SK-N-SH (cell line): ENCODE results near the gene LCMT2. TPM values are rescaled to one million over a fixed set of nuclear protein-coding genes. Genes with fewer than 3 reads are reported as not detected.

Experiments used
- CTCF ChIA-PET: fragments of 300-600, 350-600 bp; formaldehyde crosslinking; extraction: SDS; loops from one replicate; lab custom pipeline; 2021; lab: Yijun Ruan, JAX
- POLR2A ChIA-PET: fragments of 350-600 bp; sonication (Branson Sonifier 250); formaldehyde crosslinking; extraction: SDS; loops from one replicate; lab custom pipeline; 2020; ENCODE audit warnings: antibody characterized with exemption, inconsistent platforms; lab: Yijun Ruan, JAX
- DNase-seq: peaks from one replicate; pipeline ENCODE4 v3.0.0; 2012
- H2AFZ ChIP-seq: fragments of 200-600 bp; sonication (generic); 2 replicates; pipeline ENCODE4 v1.8.1; 2016; ENCODE audit warnings: antibody characterized with exemption, mild to moderate bottlenecking, low read depth
- H3F3A ChIP-seq: fragments of 200-600 bp; sonication (generic); replicated peaks from 2 replicates; pipeline ENCODE3; 2016; ENCODE audit warnings: antibody characterized with exemption, mild to moderate bottlenecking; ENCODE audit not compliant: insufficient read depth
- H3K27ac ChIP-seq, 2 experiments: fragments of 200-500 bp in 1 of 2; fragments of 200-600 bp in 1 of 2; sonication (Bioruptor generic) in 1 of 2; sonication (generic), shearing (Covaris generic) in 1 of 2; 2 replicates each; pipeline versions ENCODE4 v1.5.1 to v1.6.1; 2014 to 2016; ENCODE audit warnings: low read depth in 2 of 2, inconsistent platforms in 1 of 2, low read length in 1 of 2, mild to moderate bottlenecking in 1 of 2, mixed read lengths in 1 of 2
- H3K27me3 ChIP-seq: fragments of 200-600 bp; sonication (generic), shearing (Covaris generic); 2 replicates; pipeline ENCODE4 v1.6.1; 2016; ENCODE audit warnings: mixed run types; ENCODE audit not compliant: insufficient read depth
- H3K36me3 ChIP-seq, 2 experiments: fragments of 200-500 bp in 1 of 2; fragments of 200-600 bp in 1 of 2; sonication (Bioruptor generic) in 1 of 2; sonication (generic) in 1 of 2; replicated peaks in 1 of 2; 2 replicates each; pipeline versions ENCODE3 to v1.5.1; 2014 to 2016; ENCODE audit warnings: low read length in 1 of 2, mild to moderate bottlenecking in 1 of 2; ENCODE audit not compliant: insufficient read depth in 2 of 2, control insufficient read depth in 1 of 2
- H3K4me1 ChIP-seq, 2 experiments: fragments of 200-500 bp in 1 of 2; fragments of 200-600 bp in 1 of 2; sonication (Bioruptor generic) in 1 of 2; sonication (generic), shearing (Covaris generic) in 1 of 2; 2 replicates each; pipeline versions ENCODE4 v1.5.1 to v1.6.1; 2014 to 2016; ENCODE audit warnings: low read depth in 1 of 2, low read length in 1 of 2, mixed run types in 1 of 2; ENCODE audit not compliant: insufficient read depth in 2 of 2, control insufficient read depth in 1 of 2
- H3K4me2 ChIP-seq: fragments of 200-600 bp; sonication (generic), shearing (Covaris generic); 2 replicates; pipeline ENCODE4 v1.6.1; 2017; ENCODE audit warnings: mixed run types
- H3K4me3 ChIP-seq, 2 experiments: fragments of 200-500 bp in 1 of 2; fragments of 200-600 bp in 1 of 2; sonication (Bioruptor generic) in 1 of 2; sonication (generic), shearing (Covaris generic) in 1 of 2; 2 replicates each; pipeline versions ENCODE4 v1.5.1 to v1.8.1; 2014 to 2016; ENCODE audit warnings: low read depth in 2 of 2, inconsistent platforms in 1 of 2, low read length in 1 of 2, mild to moderate bottlenecking in 1 of 2, mixed read lengths in 1 of 2, moderate library complexity in 1 of 2
- H3K79me2 ChIP-seq: fragments of 200-600 bp; sonication (generic); 2 replicates; pipeline ENCODE4 v1.8.1; 2017; ENCODE audit warnings: mild to moderate bottlenecking; ENCODE audit not compliant: insufficient read depth
- H3K9ac ChIP-seq: fragments of 200-600 bp; sonication (generic); 2 replicates; pipeline ENCODE4 v1.6.1; 2017; ENCODE audit warnings: mixed run types
- H3K9me2 ChIP-seq: fragments of 200-600 bp; sonication (generic); 2 replicates; pipeline ENCODE4 v1.6.1; 2017; ENCODE audit warnings: mixed run types
- H3K9me3 ChIP-seq: fragments of 200-600 bp; sonication (generic); 2 replicates; pipeline ENCODE4 v1.6.1; 2017; ENCODE audit warnings: mixed run types, mild to moderate bottlenecking, moderate library complexity
- H4K20me1 ChIP-seq: fragments of 200-600 bp; sonication (generic); 2 replicates; pipeline ENCODE4 v1.6.1; 2017; ENCODE audit warnings: mild to moderate bottlenecking, mixed run types; ENCODE audit not compliant: insufficient read depth
- CTCF ChIP-seq: fragments of 200-600 bp; sonication (generic); IDR thresholded peaks from 2 replicates; pipeline ENCODE4 v1.6.1; 2017; ENCODE audit warnings: antibody characterized with exemption, mild to moderate bottlenecking, moderate library complexity
- RAD21 ChIP-seq: IDR thresholded peaks from 2 replicates; pipeline ENCODE4 v1.6.1; 2012; ENCODE audit warnings: mild to moderate bottlenecking, low read length
- SMC3 ChIP-seq: IDR thresholded peaks from 2 replicates; pipeline ENCODE4 v1.6.1; 2012; ENCODE audit warnings: low read depth, low read length, improper control_type of control experiment
- ZBTB33 ChIP-seq: IDR thresholded peaks from 2 replicates; pipeline ENCODE4 v1.4.0; 2012; ENCODE audit warnings: low read depth, borderline replicate concordance
- WGBS: methylation state at CpG from one replicate; pipeline ENCODE4 v1.1.6; 2017; ENCODE audit warnings: low lambda C conversion rate; 5-methylcytosine and 5-hydroxymethylcytosine counted together
- polyA plus RNA-seq, 3 experiments: library from polyadenylated mRNA; depleted of rRNA; stranded (reverse); fragments of >200 nt; gene quantifications; 2 replicates each; pipeline ENCODE4 v1.2.3, GENCODE V29; 2012

LCMT2 gene
- polyA plus RNA-seq, 1 of the 3 experiments (the other 2 are of a cell fraction) = 7.1 TPM

GRCh38 chr15:43376017-43376705 is 45.8 kb upstream of the LCMT2 start:
- peaks cover 1% of the 10 kb centered on the region for H3F3A ChIP-seq
- peak; percentile 62 for DNase-seq
- POLR2A ChIA-PET = interaction anchor here (0.6 kb wide), 1 partner anchor 11 kb away, joined by 4 read pairs; no protein-coding TSS in a partner anchor

More at GRCh38 chr15:43376017-43376705, 45.8 kb upstream of the LCMT2 start:
- no peak overlapping the region for H3K4me2 ChIP-seq
- H3K79me2 ChIP-seq = peaks cover 21% of the 10 kb centered on the region
- H3K9me2 ChIP-seq = no peaks in the 10 kb centered on the region
- H4K20me1 ChIP-seq = no peaks in the 10 kb centered on the region
- no peak overlapping the region; a peak in 1 of 4 replicates for H3K4me3 ChIP-seq
- 79% methylated on average over 9 of the region's 13 CpGs for WGBS
- H3K36me3 ChIP-seq = peaks cover 31 to 35% of the 10 kb centered on the region in 2 experiments
- H3K4me1 ChIP-seq = peaks cover 0 to 5% of the 10 kb centered on the region in 2 experiments; a peak in 2 of 4 replicates
- no peak overlapping the region for H2AFZ ChIP-seq
- H3K9me3 ChIP-seq = no peaks in the 10 kb centered on the region
- no peak overlapping the region for H3K27ac ChIP-seq
- H3K27me3 ChIP-seq = no peaks in the 10 kb centered on the region
- CTCF ChIA-PET = interaction anchor here (0.6 to 1.7 kb wide), 12 partner anchors 9 to 143 kb away, joined by 3 to 12 read pairs (median 4); no protein-coding TSS in a partner anchor
- TF ChIP-seq CTCF (peak; percentile 80), RAD21 (peak; percentile 32), ZBTB33 (no peak), SMC3 (peak; percentile 28)
- no peak overlapping the region for H3K9ac ChIP-seq
